SIG-M5 (cell line): Measurements from ENCODE around the gene ST6GALNAC3.
A peak's percentile ranks its signal among the peaks of the same experiment; 100 is the strongest.
"Not testable (repeated sequence)": the region's sequence is repeated elsewhere in the genome, so short reads cannot be mapped to it uniquely, and the experiment has no call there.

Experiments used
- DNase-seq: peaks from one replicate; lab custom pipeline; 2025; lab: John Stamatoyannopoulos, UW

Gene ST6GALNAC3

DNA sequence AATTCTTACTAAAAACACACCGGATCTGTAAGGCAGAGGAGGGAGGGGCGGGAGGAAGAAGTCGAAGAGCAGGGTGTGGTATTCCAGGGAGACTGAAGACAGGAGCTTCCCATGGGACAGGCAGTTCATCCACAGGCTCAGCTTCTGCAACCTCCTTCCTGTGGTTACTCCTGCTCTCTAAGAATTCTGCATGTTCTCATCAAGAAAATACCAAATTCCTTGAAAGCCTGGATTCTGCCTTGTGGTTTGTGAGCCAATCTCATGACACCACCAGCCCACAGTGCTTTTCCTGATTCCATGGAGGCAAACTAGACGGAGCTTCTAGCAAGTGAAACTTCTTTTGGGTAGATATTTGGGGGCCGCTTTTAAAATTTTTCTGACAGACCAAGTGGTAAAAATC is 1.1 kb upstream of the ST6GALNAC3 start:
- DNase-seq: no peak

DNA sequence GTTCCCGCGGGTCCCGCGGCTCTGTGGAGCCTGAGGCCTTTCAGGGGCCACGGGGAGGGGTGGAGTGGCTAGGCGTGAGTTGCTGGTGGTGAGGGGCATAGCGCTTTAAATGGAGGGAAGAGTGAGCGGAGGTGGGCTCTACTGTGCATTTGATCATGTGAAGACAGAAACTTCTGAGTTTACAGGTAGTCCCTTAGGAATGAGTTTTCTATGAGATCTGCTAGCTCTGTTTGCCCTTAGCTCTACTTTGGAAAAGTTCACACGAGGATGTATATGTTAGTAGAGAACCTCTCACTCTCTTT is 593 bp downstream of the ST6GALNAC3 start:
- DNase-seq: no peak

DNA sequence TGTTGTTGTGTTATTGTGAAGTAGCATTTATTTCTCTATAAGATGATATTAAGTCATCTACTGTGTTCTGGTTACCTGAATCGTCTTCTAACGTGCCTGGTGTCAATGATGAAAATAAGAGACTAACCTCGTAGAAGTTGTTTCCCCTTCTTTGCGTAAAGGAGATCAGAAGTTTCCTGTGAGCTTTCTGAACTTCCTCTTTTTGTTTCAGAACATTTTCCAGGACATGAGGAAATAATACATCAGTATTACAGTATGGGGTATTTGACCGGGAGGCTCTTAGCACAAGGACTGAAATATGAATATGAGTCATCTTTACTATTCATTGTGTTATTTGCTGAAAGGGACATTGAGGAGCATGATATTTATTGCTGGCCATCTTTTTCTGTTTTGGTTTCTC is 1.3 kb downstream of the ST6GALNAC3 start:
- peak; percentile 81 for DNase-seq

DNA sequence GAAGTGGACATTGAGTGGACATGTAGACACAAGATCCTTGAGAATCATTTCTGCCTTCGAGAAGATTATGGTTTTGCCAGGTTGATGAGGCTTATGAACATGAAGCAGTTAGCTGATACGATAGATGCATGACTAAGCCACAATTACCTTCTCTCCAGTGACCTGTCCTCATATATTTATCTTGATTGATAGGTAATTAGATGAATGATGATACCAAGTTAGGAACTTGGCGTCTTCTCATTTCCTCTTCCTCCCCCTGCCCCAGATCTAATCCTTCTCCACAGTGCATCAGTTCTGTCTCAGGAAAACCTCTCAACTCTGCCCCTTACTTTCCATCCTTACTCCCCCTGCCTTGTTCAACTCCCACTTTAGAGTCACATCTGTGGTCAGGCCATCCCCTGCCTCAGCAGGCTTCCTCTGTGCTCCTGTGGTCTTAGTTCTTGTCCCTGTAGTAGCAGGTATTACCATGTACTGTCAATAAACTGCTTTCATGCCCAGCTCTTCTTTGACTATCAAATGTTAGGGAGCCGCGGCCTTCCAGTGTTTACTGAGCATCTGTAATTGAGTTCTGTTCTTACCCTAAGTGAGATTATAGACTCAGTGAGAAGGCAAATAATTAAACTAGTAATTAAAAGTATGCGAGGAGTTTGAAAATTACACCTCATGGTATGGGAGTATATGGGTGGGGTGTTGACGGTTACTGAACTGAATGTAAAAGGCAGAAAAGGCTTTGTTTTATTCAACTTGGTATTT is 5.1 kb downstream of the ST6GALNAC3 start:
- DNase-seq: no peak

DNA sequence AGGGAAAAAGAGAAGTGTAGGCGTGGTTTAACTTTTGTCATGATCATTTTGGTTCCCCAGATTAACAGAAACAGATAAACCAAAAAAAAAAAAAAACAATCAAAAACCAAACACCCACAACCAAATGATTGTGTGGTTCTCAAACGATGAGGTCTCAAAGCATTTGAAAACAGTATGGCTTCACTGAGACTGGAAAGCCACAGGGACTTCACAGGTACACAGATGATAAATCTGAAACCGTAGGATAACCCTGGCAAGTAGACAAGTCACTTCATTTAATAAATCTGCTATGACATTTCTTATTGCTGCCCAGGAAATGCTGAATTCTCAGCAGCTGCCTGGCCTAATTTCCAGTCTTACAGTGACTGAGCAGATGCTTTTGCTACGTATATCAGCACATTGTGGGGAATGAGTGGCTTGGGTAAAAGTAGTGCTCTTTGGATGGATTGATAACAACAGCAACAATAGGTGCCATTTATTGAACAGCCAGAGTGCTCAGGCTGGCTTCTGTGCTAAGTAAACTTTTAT is 6.1 kb downstream of the ST6GALNAC3 start:
- DNase-seq: no peak

DNA sequence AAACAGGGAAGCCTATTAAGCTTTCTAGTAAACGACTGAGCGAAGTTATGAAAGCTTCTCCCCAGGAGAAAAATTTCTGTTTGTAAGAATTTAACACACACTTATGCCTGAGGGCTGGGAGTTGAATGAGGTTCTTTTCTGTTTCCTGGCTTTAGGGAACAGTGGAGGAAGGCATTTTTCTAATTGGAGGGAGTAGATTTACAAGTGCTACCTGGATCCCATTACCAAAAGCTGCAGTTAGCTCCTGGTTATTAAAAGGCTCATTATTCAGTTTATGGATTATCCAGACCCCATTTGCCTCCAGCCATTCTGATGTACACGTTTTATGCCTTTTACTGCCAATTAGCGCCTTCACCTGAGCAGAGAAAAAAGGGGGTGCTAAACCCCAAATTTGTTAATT is 7.5 kb downstream of the ST6GALNAC3 start:
- DNase-seq: no peak

DNA sequence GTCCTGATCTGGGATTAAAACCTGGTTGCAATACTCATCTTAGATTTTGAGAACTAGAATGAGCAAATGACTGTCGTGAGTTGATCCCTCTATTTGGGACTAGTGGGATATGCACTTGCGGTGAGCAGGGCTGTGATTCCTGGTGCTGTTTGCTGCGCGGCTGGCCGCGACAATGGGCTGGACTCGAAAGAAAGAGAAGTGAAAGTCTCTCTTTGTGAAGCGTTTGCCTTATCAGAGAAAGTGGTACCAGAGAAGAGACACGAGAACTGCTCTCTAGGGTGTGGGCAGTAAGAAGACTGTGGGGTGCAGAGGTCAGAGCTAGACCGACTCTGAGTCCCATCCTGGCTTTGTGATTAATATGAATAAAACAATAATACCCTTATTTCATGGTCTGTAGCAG is 8.6 kb downstream of the ST6GALNAC3 start:
- no peak for DNase-seq

DNA sequence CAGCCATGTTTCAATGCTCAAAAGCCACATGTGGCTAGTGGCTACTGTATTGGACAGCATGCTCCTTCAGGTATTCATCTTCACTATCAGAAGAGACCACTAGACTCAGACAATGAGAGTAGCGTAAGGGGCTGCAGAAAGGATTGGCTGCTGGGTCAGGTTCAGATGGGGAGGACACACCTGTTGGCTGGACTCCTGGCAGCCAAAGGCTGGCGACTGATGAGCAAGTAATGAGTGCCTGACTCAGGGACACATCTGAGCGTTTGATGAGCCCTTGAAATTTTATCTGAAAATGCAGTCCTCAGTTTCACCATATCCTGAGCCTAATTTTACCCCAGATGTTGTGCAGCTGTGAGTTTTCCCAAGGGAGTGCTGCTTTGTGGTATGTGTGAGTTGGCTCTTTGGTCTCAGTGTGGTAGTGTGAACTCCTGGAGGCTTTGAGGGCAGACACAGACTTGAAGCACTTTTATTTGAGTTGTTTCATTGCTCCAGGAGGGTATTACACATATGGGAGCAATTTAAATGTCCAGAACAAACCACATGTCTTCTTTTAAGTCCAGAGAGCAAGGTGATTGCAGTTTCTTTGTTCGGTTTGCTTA is 9.6 kb downstream of the ST6GALNAC3 start:
- DNase-seq: no peak

DNA sequence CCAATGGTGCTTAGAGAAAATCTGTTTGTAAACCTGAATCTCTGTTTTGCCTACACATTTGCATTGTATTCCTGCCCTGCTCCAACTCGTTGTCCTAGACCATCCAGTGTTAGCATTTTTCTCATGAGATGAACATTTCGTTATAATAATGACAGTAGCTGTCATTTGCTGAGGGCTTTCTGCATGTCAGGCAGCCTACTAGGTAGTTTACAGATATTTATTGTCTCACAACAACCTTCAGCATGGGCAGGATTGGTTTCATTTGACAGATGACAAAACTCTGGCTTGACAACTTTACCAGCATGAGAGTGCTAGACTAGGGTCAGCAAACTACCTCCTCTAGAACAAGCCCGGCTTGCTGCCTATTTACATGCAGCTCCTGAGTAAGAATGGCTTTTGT is 10.1 kb downstream of the ST6GALNAC3 start:
- DNase-seq: no peak

DNA sequence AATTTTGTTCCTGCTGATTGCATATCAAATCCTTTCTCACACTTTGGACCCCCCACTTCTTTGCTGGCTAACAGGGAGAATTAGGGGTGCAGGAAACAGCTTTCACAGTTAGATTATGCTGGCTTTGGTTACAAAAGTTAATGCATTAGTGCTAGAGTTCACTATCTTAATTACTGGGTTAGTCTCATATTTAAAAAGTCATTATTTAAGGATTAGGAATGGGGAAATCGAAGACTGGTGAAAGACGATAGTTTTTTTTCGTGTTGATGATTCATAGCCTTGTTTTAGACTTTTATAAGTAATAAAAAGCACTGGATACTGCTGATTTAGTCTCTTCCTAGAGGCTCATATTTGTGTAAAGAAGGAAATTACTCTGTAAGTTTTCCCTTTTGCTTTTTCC is 11.6 kb downstream of the ST6GALNAC3 start:
- no peak for DNase-seq

DNA sequence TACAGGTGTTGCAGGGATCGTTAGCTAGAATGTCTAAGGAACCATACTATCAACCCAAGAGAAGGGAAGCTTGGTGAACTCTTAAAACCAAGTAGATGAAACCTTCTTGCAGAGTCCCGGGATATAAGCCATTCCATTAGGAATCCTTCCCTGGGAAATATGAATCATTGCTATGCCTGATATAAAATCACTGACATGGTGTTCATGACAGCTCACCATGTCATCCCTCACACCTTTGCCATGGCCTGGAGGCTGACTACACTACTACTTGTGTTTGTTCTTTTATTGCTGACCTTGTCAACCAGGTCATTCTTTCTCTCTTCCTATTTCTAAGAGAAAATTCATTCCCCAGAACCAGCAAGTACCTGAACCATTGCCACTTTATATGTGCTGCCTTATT is 12.1 kb downstream of the ST6GALNAC3 start:
- DNase-seq: no peak

DNA sequence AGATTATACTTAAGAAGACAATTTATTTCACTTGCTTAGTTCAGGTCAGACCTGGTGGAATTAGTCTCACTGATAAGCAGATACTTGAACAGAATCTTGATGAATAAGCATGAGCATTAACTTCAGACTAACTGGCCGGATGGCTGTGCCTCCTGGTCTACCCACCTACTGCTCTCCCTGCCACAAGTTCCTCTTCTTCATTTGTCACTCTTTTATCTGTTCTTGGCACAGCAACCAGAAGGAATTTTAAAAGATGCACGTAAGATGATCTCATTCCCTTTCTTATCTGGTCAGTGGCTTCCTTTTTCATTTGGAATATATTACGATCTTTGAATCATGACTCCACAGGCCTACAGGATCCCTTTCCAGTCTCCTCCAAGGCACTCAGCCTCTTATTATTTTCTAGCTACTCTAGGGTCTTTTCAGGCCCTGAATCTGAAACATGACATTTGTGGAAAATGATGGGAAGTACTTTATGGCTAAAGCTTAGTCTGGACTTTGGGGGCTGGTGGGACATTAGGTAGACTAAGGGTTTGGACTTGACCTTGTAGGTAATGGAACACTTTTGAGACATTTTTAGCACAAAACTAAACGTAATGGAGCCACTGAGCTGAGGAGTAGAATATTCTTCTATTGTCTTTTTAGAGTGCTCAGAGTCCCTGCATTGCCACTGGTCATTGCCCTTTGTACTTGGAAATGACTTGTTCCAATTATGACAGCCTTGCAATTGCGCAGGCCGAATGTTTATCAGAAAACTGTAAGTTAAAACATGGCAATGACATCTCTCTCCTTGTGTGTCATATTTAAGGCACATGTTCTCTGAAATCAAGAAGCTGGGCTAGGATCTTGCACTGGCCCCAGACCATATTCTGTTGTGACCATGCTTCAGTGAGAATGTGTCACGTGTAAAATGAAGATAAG is 16.0 kb downstream of the ST6GALNAC3 start:
- DNase-seq: no peak

DNA sequence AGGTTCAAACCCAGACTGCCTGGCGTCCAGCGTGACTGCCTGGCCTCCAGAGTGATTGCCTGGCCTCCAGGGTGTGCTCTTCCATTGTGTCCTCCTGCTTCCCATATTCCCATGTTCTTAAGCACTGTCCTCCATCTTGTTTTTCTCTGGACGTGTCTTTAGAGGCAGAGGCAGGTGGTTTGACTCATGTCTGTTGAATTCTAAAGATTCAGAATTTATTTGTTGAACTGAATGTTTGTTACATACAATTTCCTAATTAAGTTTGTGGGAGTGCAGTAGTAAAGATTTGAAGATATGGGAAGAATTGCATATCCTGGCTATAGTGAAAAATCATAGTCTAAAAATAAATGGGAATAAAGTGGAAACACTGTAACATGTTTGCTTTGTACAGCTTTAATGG is 18.3 kb downstream of the ST6GALNAC3 start:
- no peak for DNase-seq

DNA sequence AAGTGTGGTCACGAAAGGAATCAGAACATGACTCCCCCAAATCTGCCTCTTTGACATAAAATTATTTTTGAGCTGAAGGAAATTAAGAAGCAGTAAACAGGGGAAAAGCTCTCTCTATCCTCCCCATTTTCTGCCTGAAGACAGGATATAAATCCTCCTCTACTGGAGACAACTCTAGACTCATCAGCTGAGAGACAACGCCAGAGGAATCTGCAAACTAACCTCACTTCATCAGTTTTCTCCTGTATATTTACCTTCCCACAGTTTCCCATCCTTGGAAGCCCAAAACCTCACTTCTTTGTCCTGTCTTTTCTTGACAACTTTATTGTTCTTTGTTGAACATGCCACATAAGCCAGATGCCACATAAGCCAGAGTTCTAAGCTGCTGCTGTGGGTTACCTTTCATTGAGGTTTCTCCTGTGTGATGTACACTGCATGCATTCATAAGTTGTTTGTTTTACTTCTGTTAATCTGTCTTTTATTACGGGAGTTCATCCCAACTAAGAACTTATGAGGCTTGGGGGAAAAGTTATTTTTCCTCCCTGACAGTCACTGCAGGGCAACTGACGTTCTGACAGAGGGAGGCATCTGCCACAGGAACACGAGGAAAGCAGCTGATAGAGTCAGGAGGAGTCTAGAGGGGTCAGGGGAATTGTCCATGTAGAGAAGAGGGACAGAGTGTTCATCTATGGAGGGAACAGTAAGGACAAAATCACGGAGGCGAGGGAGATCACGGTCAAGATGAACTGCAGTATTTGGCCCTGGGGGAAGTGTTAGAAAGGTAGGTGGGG is 19.2 kb downstream of the ST6GALNAC3 start:
- DNase-seq: no peak

DNA sequence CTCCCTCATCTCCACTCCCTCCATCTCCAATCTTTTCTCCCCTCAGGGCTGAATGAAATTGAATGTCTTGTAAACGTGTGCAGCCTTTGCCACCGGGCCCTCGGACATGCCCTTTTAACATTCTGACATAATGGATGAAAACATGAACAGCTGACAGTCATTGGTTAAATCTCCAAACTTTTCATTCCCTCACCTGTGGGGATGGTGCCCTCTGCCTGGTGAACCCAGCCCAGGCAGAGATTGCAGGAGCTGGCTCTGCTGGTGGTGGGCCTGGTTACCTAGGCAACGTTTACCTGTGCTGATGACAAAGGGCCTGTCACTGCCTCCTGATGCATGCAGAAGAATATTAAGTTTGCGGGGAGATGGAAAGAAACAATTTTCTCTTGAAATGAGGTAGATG is 21.3 kb downstream of the ST6GALNAC3 start:
- no peak for DNase-seq

DNA sequence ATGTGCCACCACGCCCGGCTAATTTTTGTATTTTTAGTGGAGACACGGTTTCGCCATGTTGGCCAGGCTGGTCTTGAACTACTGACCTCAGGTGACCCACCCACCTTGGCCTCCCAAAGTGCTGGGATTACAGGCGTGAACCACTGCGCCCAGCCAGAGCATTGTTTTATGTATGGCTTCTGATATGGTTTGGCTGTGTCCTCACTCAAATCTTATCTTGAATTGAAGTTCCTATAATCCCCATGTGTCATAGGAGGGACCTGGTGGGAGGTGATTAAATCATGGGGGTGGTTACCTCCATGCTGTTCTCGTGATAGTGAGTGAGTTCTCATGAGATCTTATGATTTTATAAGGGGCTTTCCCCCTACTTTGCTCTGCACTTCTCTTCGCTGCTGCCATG is 22.5 kb downstream of the ST6GALNAC3 start:
- not testable (repeated sequence) for DNase-seq

DNA sequence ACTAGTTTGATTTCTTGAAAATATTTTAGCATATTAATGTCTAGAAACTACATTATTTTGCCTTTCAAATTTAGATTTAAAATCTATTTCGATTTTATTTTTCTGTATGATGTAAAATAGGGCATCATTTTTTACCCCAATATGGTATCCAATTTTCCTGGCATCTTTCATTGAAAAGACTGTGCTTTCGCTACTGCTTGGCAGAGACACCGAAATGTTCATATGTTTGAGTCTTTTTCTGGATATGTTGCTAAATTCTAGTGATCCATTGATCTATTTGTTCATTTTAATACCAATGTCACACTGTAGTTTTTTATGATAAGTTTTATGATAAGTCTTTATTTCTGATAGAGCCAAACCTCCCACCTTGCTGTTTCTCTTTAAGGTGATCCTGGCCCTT is 24.3 kb downstream of the ST6GALNAC3 start:
- no peak for DNase-seq

DNA sequence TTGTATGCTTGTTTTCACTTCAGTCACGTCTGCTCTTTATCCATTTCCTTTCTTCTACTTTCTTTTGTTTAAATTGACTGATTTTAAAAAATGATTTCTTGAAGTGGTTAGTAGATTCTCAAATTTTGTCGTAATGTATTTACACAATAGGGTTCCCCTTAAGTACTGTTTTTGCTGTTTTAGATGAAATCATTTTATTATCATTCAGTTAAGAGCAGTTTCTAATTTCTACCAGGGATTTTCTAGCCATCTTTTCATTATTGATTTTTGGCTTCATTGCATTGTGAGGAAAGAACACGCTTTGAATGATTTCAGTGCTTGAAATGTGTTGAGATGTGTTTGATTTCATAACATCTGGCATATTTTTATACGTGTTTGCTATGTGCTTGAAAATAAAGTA is 27.0 kb downstream of the ST6GALNAC3 start:
- DNase-seq: no peak

DNA sequence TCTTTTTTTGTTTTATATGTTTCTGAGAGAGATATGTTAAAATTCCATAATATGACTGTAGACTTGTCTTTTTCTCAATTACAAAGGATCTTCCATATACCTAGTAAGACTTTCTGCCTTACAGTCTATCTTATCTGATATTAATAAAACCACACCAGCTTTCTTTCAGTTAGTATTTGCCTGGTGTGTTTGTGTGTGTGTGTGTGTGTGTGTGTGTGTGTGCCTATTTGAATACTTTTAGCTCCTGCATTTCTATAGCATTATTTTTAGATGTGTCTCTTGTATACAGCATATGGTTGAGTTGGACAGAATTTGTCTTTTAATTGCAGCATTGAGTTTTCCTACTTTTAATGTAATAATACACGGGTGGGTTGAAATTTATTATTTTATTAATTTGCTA is 27.5 kb downstream of the ST6GALNAC3 start:
- DNase-seq: no peak

DNA sequence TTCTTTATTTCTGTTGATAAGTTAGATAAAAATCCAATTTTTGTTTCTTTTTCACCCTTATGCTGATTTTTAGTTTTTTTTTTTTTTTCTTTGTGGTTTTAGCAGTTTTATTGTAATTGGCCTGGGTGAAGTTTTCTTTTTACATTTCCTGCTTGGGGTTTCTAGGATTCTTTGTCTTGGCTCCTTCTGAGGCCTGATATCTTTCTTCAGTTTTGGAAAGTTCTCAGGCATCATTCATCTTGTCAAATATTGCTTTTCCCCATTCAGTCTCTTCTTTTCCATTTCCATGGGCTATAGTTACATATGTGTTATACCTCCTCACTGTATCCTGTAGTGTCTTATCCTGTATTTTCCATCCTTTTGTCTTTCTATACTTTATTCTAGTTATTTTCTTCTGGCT is 28.5 kb downstream of the ST6GALNAC3 start:
- DNase-seq: no peak

DNA sequence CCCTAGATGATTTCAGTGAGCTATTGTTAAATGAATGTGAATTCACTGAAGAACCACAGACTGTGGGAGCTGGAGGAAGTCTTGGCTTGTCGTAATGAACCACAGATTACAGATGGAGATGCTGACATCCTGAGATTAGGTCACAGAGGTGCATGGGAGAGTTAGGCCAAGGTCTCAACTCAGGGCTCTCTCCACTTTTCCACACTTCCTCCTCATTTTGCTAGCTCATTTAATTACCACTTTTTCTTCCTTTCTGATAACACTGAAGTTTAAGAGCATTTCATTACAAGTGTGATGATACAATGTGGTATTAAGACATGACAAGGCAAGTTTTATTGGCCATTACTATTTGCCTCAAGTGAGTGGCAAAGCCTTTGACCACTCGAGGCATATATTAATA is 30.8 kb downstream of the ST6GALNAC3 start:
- DNase-seq: no peak

DNA sequence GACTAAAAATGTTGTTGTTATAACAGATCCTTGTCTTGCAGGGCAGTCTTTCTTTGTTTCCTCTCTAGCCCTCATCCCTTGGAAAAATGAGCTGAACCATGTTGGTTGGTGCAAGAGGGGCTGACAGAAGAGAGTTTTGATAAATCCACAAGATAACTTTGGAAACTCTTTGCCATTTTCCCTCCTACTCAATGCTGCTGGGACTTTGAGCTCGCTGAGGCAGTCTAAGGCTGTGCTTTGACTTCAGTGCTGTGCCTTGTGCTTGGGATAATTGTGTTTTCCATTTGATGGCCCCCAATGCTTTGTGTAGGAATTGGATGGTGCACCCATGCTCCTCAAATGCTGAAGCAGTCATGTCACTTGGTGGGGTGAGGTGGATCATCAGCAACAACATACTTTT is 31.7 kb downstream of the ST6GALNAC3 start:
- no peak for DNase-seq
